ENCODE measurements around the gene LRRN2. TPM values are rescaled to one million over a fixed set of nuclear protein-coding genes. Genes with fewer than 3 reads are reported as not detected.

LRRN2 gene
- total RNA-seq, 1 experiment from 2014 or later = 5.8 TPM

DNA sequence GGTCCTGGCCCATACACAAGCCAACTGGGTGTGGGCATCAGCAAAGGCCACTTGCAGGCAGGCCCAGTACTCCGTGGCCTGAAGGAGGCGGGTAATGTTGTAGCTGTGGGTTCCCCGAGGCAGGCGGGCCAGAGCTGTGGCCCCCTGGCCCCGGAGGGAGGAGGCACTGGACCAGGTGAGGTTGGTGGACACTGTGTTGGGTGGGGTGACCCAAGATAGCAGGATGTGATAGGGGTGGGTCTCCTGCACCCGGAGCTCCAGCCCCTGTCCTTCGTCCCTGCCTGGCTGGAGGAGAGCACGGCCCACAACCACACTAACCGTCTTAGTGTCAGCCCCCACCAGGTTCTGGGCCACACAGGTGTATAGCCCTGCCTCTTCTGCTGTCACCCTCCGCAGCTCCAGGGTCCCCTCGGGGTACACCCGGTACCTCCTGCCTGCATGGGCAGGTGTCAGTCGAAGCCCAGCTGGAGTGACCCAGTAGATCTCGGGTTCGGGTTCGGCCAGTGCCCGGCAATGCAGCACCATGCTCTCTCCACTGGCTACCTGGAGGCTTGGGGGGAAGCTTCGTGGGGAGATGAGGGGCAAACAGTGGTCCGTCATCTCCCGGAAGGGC, 67.3 kb downstream of the LRRN2 start:
- H3K9me3 Mint-ChIP-seq = no peaks in the 10 kb centered on the region
- Histone ChIP-seq H3K4ac (ENCODE audit: low read depth, low read length) (no peak overlapping the region), H4K20me1 (ENCODE audit: control insufficient read depth, insufficient read depth, insufficient read length) (no peaks in the 10 kb centered on the region), H3T11ph (ENCODE audit: low read length) (no peak overlapping the region), H2BK5ac (ENCODE audit: insufficient read length, low read length) (no peak overlapping the region), H3K9me3 (ENCODE audit: control insufficient read depth, low read depth, low read length) (no peaks in the 10 kb centered on the region), H2BK20ac (ENCODE audit: low read depth, low read length, poor library complexity, severe bottlenecking) (no peak overlapping the region), H2AFZ (ENCODE audit: low read length) (no peak overlapping the region), H3K9ac (ENCODE audit: extremely low read depth, insufficient read length, low read length) (no peak overlapping the region), H4K8ac (replicated peaks; ENCODE audit: insufficient read length, low read depth, low read length) (no peak overlapping the region), H3K4me2 (ENCODE audit: insufficient read depth, insufficient read length, low read length) (no peak overlapping the region), H3K14ac (ENCODE audit: insufficient read depth, low read length) (no peak overlapping the region), H3K27me3 (ENCODE audit: insufficient read depth, low read length) (no peaks in the 10 kb centered on the region), H3K18ac (ENCODE audit: insufficient read length, low read depth, low read length) (no peak overlapping the region), H3K4me1 (ENCODE audit: insufficient read depth, low read length) (no peaks in the 10 kb centered on the region), H3K56ac (ENCODE audit: insufficient read length, low read depth, low read length) (no peak overlapping the region), H2AK5ac (ENCODE audit: insufficient read length, low read length) (no peak overlapping the region), H2BK12ac (ENCODE audit: insufficient read length, low read depth, low read length) (no peak overlapping the region), H4K5ac (ENCODE audit: insufficient read length, low read depth, low read length) (no peak overlapping the region), H3K23ac (ENCODE audit: insufficient read length, low read depth, low read length) (no peak overlapping the region), H3K79me1 (ENCODE audit: insufficient read depth, low read depth, low read length, poor library complexity, severe bottlenecking) (no peaks in the 10 kb centered on the region), H3K79me2 (ENCODE audit: insufficient read depth, low read length) (no peaks in the 10 kb centered on the region), H2BK15ac (ENCODE audit: low read depth, low read length) (no peak overlapping the region), H3K23me2 (ENCODE audit: insufficient read length, low read depth, low read length, poor library complexity, severe bottlenecking) (no peaks in the 10 kb centered on the region), H2BK120ac (ENCODE audit: low read depth, low read length, poor library complexity, severe bottlenecking) (no peak overlapping the region), H3K27ac (ENCODE audit: insufficient read length, low read depth, low read length) (no peak overlapping the region), H4K91ac (ENCODE audit: insufficient read length, low read depth, low read length) (no peak overlapping the region)
- H3K36me3 Mint-ChIP-seq (ENCODE audit: insufficient read depth in 1 of 3, low read depth in 3 of 3) = no peaks in the 10 kb centered on the region
- H3K4me1 Mint-ChIP-seq = peaks cover 6 to 8% of the 10 kb centered on the region in 2 experiments; a peak in 2 of 4 replicates
- TF ChIP-seq, protein P1, sequence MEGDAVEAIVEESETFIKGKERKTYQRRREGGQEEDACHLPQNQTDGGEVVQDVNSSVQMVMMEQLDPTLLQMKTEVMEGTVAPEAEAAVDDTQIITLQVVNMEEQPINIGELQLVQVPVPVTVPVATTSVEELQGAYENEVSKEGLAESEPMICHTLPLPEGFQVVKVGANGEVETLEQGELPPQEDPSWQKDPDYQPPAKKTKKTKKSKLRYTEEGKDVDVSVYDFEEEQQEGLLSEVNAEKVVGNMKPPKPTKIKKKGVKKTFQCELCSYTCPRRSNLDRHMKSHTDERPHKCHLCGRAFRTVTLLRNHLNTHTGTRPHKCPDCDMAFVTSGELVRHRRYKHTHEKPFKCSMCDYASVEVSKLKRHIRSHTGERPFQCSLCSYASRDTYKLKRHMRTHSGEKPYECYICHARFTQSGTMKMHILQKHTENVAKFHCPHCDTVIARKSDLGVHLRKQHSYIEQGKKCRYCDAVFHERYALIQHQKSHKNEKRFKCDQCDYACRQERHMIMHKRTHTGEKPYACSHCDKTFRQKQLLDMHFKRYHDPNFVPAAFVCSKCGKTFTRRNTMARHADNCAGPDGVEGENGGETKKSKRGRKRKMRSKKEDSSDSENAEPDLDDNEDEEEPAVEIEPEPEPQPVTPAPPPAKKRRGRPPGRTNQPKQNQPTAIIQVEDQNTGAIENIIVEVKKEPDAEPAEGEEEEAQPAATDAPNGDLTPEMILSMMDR (conservative IDR thresholded peaks at IDR 0.05) = no peak
- no CpG with 5 or more reads among the region's 20 CpGs for WGBS (ENCODE audit: extremely low coverage, insufficient read length, low lambda C conversion rate)
- no peak for DNase-seq
- peak overlapping the region in 1 of 2 experiments; percentile 62; a peak in 1 of 5 replicates for H3K4me3 Mint-ChIP-seq
- H3K27ac Mint-ChIP-seq = no peak overlapping the region
- H3K27me3 Mint-ChIP-seq (ENCODE audit: low read depth) = peaks cover 6% of the 10 kb centered on the region; the same call in 1 of the 2 replicates
